Naive thymus-derived CD4-positive, alpha-beta T cell (primary cell): ENCODE data around the gene TIMP2. TPM values are rescaled to one million over a fixed set of nuclear protein-coding genes. Genes with fewer than 3 reads are reported as not detected.

Experiments
- ATAC-seq: fragments of 150-1000 bp; cut with Tn5 transposase; 2 replicates; pipeline ENCODE4 v1.10.0; 2021; ENCODE audit warnings: mild to moderate bottlenecking, moderate library complexity
- CTCF ChIA-PET: fragments of 350-600 bp; sonication (Branson Sonifier 250); formaldehyde crosslinking; loops from one replicate; lab custom pipeline; 2021; ENCODE audit warnings: antibody characterized with exemption; lab: Charles Lee
- POLR2A ChIA-PET: fragments of 350-600 bp; sonication (Branson Sonifier 250); formaldehyde crosslinking; loops from one replicate; lab custom pipeline; 2021; ENCODE audit warnings: antibody characterized with exemption, inconsistent platforms; lab: Charles Lee
- DNase-seq, 9 donors: peaks; one replicate each; pipeline versions ENCODE4 v3.0.0 to v3.0.0-alpha.2; 2020 to 2022; ENCODE audit warnings: mixed read lengths in 1 of 9
- H3K27ac ChIP-seq: one replicate; pipeline ENCODE4 v1.7.0; 2013; ENCODE audit warnings: mild to moderate bottlenecking, low read depth, low read length, moderate library complexity
- H3K27me3 ChIP-seq, 2 donors: one replicate each; pipeline ENCODE4 v1.7.0; 2013; ENCODE audit warnings: low read length in 2 of 2, mild to moderate bottlenecking in 2 of 2, moderate library complexity in 2 of 2; ENCODE audit not compliant: control insufficient read depth in 2 of 2, insufficient read depth in 2 of 2
- H3K36me3 ChIP-seq, 3 experiments: 1 replicate in 2 of 3; 2 replicates in 1 of 3; pipeline ENCODE4 v1.7.0; 2013; ENCODE audit warnings: low read length in 3 of 3, mild to moderate bottlenecking in 3 of 3, moderate library complexity in 1 of 3; ENCODE audit not compliant: insufficient read depth in 3 of 3, control insufficient read depth in 2 of 3
- H3K4me1 ChIP-seq, 2 donors: one replicate each; pipeline ENCODE4 v1.7.0; 2013; ENCODE audit warnings: low read length in 2 of 2, mild to moderate bottlenecking in 2 of 2, moderate library complexity in 1 of 2; ENCODE audit not compliant: control insufficient read depth in 2 of 2, insufficient read depth in 2 of 2
- H3K4me3 ChIP-seq: 2 replicates; pipeline ENCODE4 v1.7.0; 2013; ENCODE audit warnings: mild to moderate bottlenecking, low read length
- H3K9me3 ChIP-seq, 3 experiments: 1 replicate in 2 of 3; 2 replicates in 1 of 3; pipeline ENCODE4 v1.7.0; 2013; ENCODE audit warnings: low read length in 3 of 3; ENCODE audit not compliant: control insufficient read depth in 2 of 3
- H3K27ac Mint-ChIP-seq, 9 donors: one replicate each; pipeline ENCODE4 v1.8.0; 2020 to 2022; ENCODE audit warnings: mixed read lengths in 9 of 9, mild to moderate bottlenecking in 8 of 9, moderate library complexity in 5 of 9, inconsistent platforms in 2 of 9
- H3K27me3 Mint-ChIP-seq, 5 donors: one replicate each; pipeline ENCODE4 v1.8.0; 2021 to 2022; ENCODE audit warnings: mixed read lengths in 5 of 5, mild to moderate bottlenecking in 1 of 5
- H3K36me3 Mint-ChIP-seq, 5 donors: one replicate each; pipeline ENCODE4 v1.8.0; 2020 to 2022; ENCODE audit warnings: mixed read lengths in 5 of 5, mild to moderate bottlenecking in 3 of 5, inconsistent platforms in 1 of 5
- H3K4me1 Mint-ChIP-seq, 7 donors: one replicate each; pipeline ENCODE4 v1.8.0; 2020 to 2022; ENCODE audit warnings: mixed read lengths in 7 of 7, mild to moderate bottlenecking in 3 of 7, inconsistent platforms in 1 of 7
- H3K4me3 Mint-ChIP-seq, 10 donors: one replicate each; pipeline ENCODE4 v1.8.0; 2020 to 2022; ENCODE audit warnings: mild to moderate bottlenecking in 10 of 10, mixed read lengths in 10 of 10, moderate library complexity in 6 of 10, inconsistent platforms in 2 of 10
- H3K9me3 Mint-ChIP-seq, 11 donors: one replicate each; pipeline ENCODE4 v1.8.0; 2020 to 2022; ENCODE audit warnings: mixed read lengths in 11 of 11, mild to moderate bottlenecking in 4 of 11, inconsistent platforms in 1 of 11, moderate library complexity in 1 of 11
- intact Hi-C, 2 donors: fragments of 100-400 bp; cut with micrococcal nuclease; formaldehyde crosslinking; loops; one replicate each; pipeline ENCODE4 v1.15.1; 2023
- polyA plus RNA-seq, 2 donors: library from polyadenylated mRNA; unstranded; fragments of 300-500 nt; fragmentation: Illumina TruSeq; gene quantifications; one replicate each; pipeline ENCODE4 v1.2.3, GENCODE V29; 2021
- total RNA-seq, 6 experiments: library from RNA in 5 of 6; stranded (reverse) in 5 of 6; gene quantifications; 1 replicate in 5 of 6; 2 replicates in 1 of 6; pipeline ENCODE4 v1.2.3 and lab custom pipeline; 2021 to 2026

TIMP2 gene
- total and polyA plus RNA-seq, 7 experiments from 2014 or later = 0.23 to 46.1 (median 5.7) TPM

DNA sequence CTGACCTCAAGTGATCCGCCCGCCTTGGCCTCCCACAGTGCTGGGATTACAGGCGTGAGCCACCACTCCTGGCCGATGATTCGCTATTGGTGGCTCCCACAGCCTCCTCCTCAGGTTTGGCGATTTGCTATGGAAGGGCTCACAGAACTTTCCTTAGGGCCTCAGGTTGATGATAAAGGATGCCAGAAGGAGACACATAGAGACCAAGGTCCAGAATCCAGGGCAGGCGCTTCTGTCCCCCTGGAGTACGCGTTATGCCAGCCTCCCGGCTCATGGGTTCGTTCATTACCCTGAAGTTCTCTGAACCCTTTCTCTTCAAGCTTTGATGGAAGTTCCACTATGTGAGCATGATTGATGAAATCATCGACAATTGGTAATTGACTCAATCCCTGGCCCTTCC lies 34.6 kb upstream of the TIMP2 start:
- ChIA-PET POLR2A (interaction anchor here (1.3 kb wide), 1 partner anchor 32 kb away, joined by 3 read pairs; no protein-coding TSS in a partner anchor), CTCF (interaction anchor here (0.9 kb wide), 2 partner anchors 11 to 20 kb away, joined by 3 read pairs; partner anchors contain the start of gene LGALS3BP)
- H3K4me1 ChIP-seq = no peaks in the 10 kb centered on the region
- H3K27ac ChIP-seq = no peak overlapping the region
- H3K27me3 Mint-ChIP-seq = peaks cover 0 to 3% (median 0%) of the 10 kb centered on the region in 5 donors
- no peaks in the 10 kb centered on the region for H3K4me1 Mint-ChIP-seq
- no peak for ATAC-seq
- peaks cover 0 to 4% (median 0%) of the 10 kb centered on the region in 11 donors for H3K9me3 Mint-ChIP-seq
- no peak overlapping the region for H3K4me3 ChIP-seq
- H3K4me3 Mint-ChIP-seq = no peak overlapping the region
- no peak for DNase-seq
- H3K27me3 ChIP-seq = no peaks in the 10 kb centered on the region
- intact Hi-C loops = no loop called here
- no peaks in the 10 kb centered on the region for H3K9me3 ChIP-seq
- no peak overlapping the region for H3K27ac Mint-ChIP-seq
- no peaks in the 10 kb centered on the region for H3K36me3 Mint-ChIP-seq
- H3K36me3 ChIP-seq = no peaks in the 10 kb centered on the region

DNA sequence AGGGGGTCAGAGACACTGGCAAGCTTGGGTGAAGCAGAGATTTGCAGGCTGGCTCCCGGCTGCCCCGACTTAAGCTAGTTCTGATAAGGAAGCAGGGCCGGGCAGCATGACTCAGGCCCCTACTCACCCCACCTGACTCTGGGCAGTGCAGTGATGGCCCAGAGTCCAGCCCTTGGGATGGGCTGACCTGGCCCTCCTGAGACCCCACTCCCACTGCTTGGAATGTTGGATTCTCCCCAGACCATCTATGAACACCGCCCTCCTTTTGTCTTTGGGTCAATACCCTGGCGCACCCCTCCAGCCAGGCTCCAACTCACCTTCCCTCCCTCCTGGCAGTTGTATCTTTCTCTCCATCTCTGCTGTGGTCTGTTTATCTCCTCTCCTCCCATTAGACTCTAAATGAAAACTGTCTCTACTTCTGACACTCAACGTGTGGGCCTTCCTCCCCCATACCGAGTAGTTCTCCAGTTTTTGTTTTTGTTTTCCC lies 33.5 kb upstream of the TIMP2 start:
- Mint-ChIP-seq H3K36me3 (no peaks in the 10 kb centered on the region), H3K4me1 (no peaks in the 10 kb centered on the region), H3K27ac (no peak overlapping the region), H3K9me3 (peaks cover 0 to 4% (median 0%) of the 10 kb centered on the region in 11 donors), H3K27me3 (peaks cover 0 to 3% (median 0%) of the 10 kb centered on the region in 5 donors), H3K4me3 (no peak overlapping the region)
- ChIA-PET CTCF (no interaction called here), POLR2A (interaction anchor here (0.8 to 1.3 kb wide), 2 partner anchors 10 to 31 kb away, joined by 3 read pairs; no protein-coding TSS in a partner anchor)
- Histone ChIP-seq H3K36me3 (no peaks in the 10 kb centered on the region), H3K9me3 (no peaks in the 10 kb centered on the region), H3K27ac (no peak overlapping the region), H3K4me1 (no peaks in the 10 kb centered on the region), H3K27me3 (no peaks in the 10 kb centered on the region), H3K4me3 (no peak overlapping the region)
- intact Hi-C loops = no loop called here
- DNase-seq (no peak), ATAC-seq (no peak)

DNA sequence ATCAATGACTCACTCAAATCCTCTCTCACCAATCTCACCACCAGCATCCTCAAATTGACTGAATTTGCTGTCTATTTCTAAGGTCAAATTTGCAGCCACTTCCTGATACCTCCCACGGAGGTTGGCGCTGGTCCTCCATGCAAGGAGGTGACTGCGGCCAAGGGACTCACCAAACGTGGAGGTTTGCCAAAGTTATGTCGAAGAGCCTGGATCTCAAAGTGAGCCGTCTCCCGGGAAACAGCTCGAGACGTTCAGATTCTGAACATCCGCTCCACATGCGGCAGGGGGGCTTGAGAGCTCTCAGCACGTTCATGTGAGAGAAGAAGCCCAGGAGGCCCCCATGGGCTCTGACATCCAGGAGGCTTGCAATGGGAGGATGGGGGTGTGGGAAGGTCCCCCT lies 31.9 kb upstream of the TIMP2 start:
- no peak for DNase-seq
- Mint-ChIP-seq H3K27me3 (peaks cover 0 to 3% (median 0%) of the 10 kb centered on the region in 5 donors), H3K4me3 (no peak overlapping the region), H3K36me3 (no peaks in the 10 kb centered on the region), H3K9me3 (peaks cover 0 to 4% (median 0%) of the 10 kb centered on the region in 11 donors), H3K4me1 (no peaks in the 10 kb centered on the region), H3K27ac (no peak overlapping the region)
- no peaks in the 10 kb centered on the region for H3K9me3 ChIP-seq
- ChIA-PET CTCF (no interaction called here), POLR2A (no interaction called here)
- H3K27ac ChIP-seq = no peak overlapping the region
- no peaks in the 10 kb centered on the region for H3K27me3 ChIP-seq
- ATAC-seq = no peak
- H3K4me3 ChIP-seq = no peak overlapping the region
- intact Hi-C loops = no loop called here
- no peaks in the 10 kb centered on the region for H3K36me3 ChIP-seq
- no peaks in the 10 kb centered on the region for H3K4me1 ChIP-seq

DNA sequence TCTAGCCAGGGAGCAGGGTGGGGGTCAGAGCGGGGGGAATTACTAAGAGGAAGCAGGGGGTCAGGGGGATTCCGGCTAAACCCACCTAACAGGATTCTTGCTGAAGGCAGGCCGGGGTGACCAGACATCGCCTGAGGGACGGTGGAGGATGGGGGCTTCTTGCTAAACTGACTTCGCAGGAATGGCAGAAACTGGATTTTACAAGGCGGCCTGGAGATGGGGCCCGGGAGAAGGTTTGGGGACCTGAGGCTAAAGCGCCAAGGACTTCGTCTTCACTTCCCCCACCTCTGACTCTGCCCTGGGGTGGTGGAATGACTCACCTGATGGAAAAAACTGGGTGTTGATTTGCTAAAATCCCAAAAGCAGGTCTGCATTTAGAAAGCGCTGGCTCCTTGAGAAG lies 31.1 kb upstream of the TIMP2 start:
- Mint-ChIP-seq H3K4me3 (no peak overlapping the region), H3K4me1 (no peaks in the 10 kb centered on the region), H3K27ac (no peak overlapping the region), H3K9me3 (peaks cover 0 to 9% (median 2%) of the 10 kb centered on the region in 11 donors), H3K36me3 (peaks cover 0 to 3% (median 0%) of the 10 kb centered on the region in 5 donors), H3K27me3 (peaks cover 0 to 3% (median 0%) of the 10 kb centered on the region in 5 donors)
- DNase-seq = no peak
- no peaks in the 10 kb centered on the region for H3K4me1 ChIP-seq
- H3K27ac ChIP-seq = no peak overlapping the region
- H3K4me3 ChIP-seq = no peak overlapping the region
- ChIA-PET CTCF (no interaction called here), POLR2A (no interaction called here)
- no peak for ATAC-seq
- H3K36me3 ChIP-seq = no peaks in the 10 kb centered on the region
- H3K27me3 ChIP-seq = no peaks in the 10 kb centered on the region
- intact Hi-C loops = no loop called here
- H3K9me3 ChIP-seq = peaks cover 0 to 1% (median 0%) of the 10 kb centered on the region in 3 experiments

DNA sequence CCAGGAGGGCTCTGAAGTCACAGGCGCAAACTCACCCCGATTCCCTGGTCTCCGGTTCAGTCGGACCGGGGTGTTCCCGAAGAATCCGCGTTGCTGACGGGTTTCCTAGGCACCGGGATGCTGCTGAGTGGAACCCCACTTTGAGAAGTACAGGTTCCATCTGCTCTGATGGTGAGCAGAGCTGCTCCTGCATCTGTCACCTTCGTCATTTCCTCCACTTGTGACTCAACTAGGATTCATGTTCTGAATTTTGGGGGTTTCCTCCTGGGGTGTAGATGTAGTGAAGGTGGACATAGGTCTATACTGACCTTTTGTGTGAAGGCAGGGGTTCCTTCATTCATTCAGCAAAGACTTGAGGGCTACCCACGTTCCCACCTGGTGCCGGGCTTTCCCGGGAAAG lies 29.5 kb upstream of the TIMP2 start:
- no peak overlapping the region for H3K4me3 ChIP-seq
- POLR2A ChIA-PET = no interaction called here
- peak overlapping the region in 1 of 9 donors; percentile 19 for H3K27ac Mint-ChIP-seq
- CTCF ChIA-PET = no interaction called here
- H3K4me1 ChIP-seq = no peaks in the 10 kb centered on the region
- peaks cover 0 to 19% (median 14%) of the 10 kb centered on the region in 11 donors for H3K9me3 Mint-ChIP-seq
- no peak for ATAC-seq
- peaks cover 0 to 3% (median 0%) of the 10 kb centered on the region in 5 donors for H3K27me3 Mint-ChIP-seq
- no peak overlapping the region for H3K27ac ChIP-seq
- intact Hi-C loops = no loop called here
- DNase-seq = no peak
- H3K36me3 Mint-ChIP-seq = peaks cover 0 to 8% (median 3%) of the 10 kb centered on the region in 5 donors
- no peak overlapping the region for H3K4me3 Mint-ChIP-seq
- no peaks in the 10 kb centered on the region for H3K4me1 Mint-ChIP-seq
- H3K36me3 ChIP-seq = no peaks in the 10 kb centered on the region
- H3K27me3 ChIP-seq = no peaks in the 10 kb centered on the region
- H3K9me3 ChIP-seq = peaks cover 0 to 15% (median 3%) of the 10 kb centered on the region in 3 experiments

DNA sequence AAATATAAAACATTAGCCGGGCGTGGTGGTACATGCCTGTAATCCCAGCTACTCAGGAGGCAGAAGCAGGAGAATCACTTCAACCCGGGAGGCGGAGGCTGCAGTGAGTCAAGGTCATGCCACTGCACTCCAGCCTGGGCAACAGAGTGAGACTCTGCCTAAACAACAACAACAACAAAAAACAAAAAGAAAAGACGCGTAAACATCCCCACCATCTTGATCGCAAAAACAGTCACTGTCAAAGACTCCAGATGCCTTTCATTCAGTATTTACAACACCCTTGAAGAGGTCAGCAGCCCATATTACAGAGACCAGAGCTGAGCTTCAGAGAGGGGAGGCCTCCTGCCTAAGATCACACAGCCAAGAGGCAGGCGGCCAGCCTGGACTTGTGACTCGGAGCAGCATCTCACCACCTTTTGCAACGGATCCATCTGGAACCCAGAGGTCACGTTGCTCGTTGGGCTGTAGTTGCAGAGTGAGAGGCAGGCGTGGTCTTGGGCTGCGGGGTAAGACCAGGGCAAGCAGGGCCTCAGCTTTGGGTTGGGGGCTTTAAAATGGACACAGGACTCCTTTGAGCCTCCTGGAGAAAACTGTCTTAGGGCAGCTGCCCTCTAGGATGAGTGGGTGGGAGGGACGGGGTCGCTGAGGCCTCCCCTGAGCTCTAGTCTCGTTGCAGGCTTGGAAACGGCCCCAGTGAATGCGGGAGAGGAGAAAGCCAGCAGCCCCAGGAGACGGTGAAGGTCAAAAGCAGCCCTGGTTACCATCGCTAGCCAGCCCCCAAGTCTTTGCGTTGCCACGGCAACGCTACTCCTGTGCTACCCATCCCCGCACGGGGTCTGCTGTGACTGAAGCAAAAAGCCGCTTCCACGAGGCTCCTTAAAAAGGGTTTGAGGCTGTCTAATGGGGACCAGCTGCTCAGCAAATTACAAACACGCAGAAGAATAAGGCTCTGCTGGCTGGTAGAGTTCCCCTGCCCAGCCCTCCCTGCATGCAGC lies 28.5 kb upstream of the TIMP2 start:
- ATAC-seq (no peak), DNase-seq (no peak)
- H3K27me3 ChIP-seq = no peaks in the 10 kb centered on the region
- ChIA-PET CTCF (interaction anchor here (0.7 kb wide), 1 partner anchor 21 kb away, joined by 3 read pairs; no protein-coding TSS in a partner anchor), POLR2A (no interaction called here)
- no peak overlapping the region for H3K4me3 Mint-ChIP-seq
- H3K4me1 ChIP-seq = no peaks in the 10 kb centered on the region
- no peaks in the 10 kb centered on the region for H3K36me3 ChIP-seq
- H3K27ac ChIP-seq = no peak overlapping the region
- H3K27me3 Mint-ChIP-seq = peaks cover 0 to 3% (median 0%) of the 10 kb centered on the region in 5 donors
- intact Hi-C loops = no loop called here
- H3K4me3 ChIP-seq = no peak overlapping the region
- peaks cover 0 to 8% (median 6%) of the 10 kb centered on the region in 5 donors for H3K36me3 Mint-ChIP-seq
- H3K9me3 Mint-ChIP-seq = peaks cover 0 to 23% (median 17%) of the 10 kb centered on the region in 11 donors
- no peak overlapping the region for H3K27ac Mint-ChIP-seq
- peaks cover 0 to 15% (median 3%) of the 10 kb centered on the region in 3 experiments for H3K9me3 ChIP-seq
- no peaks in the 10 kb centered on the region for H3K4me1 Mint-ChIP-seq
